ENCODE measurements around the gene RALB. TPM values are rescaled to one million over a fixed set of nuclear protein-coding genes. Genes with fewer than 3 reads are reported as not detected.

Gene RALB
- polyA plus RNA-seq, 1 experiment, result 69.6 TPM

GRCh38 chr2:120312076-120312475, 59.4 kb downstream of the RALB start:
- no peak for DNase-seq (ENCODE audit: low read depth, low spot score)
- TF ChIP-seq CTCF (IDR thresholded peaks at IDR 0.05; ENCODE audit: low read depth, low read length), result no peak
- no peaks in the 10 kb centered on the region for H3K27me3 ChIP-seq (ENCODE audit: control insufficient read depth, insufficient read depth, low read length)
- POLR2A ChIA-PET, result interaction anchor here (0.7 to 2.1 kb wide), 2 partner anchors 14 to 225 kb away, joined by 3 to 8 read pairs; no protein-coding TSS in a partner anchor
- no peaks in the 10 kb centered on the region; the same call in 1 of the 2 replicates for H3K9me3 ChIP-seq (ENCODE audit: control insufficient read depth, insufficient read depth, low read length)
- H3K4me3 ChIP-seq (ENCODE audit: low read depth, low read length), result no peak overlapping the region
- CTCF ChIA-PET, result interaction anchor here (0.7 to 4.1 kb wide), 16 partner anchors 12 to 662 kb away, joined by 3 to 50 read pairs (median 15); partner anchors contain the start of gene RALB
- no peak overlapping the region for H3K27ac ChIP-seq (ENCODE audit: low read depth, low read length)

- H3K27me3 ChIP-seq (ENCODE audit: control insufficient read depth, insufficient read depth, low read length), result peaks cover 2% of the 10 kb centered on the region
- peak; percentile 49 for DNase-seq (ENCODE audit: low read depth, low spot score)
- CTCF ChIA-PET, result interaction anchor here (0.6 to 4.1 kb wide), 52 partner anchors 8 to 772 kb away, joined by 3 to 50 read pairs (median 5); partner anchors contain the start of genes RALB and TMEM185B
- H3K27ac ChIP-seq (ENCODE audit: low read depth, low read length), result peak overlapping the region; percentile 68
- H3K4me3 ChIP-seq (ENCODE audit: low read depth, low read length), result peak overlapping the region; percentile 63
- TF ChIP-seq CTCF (IDR thresholded peaks at IDR 0.05; ENCODE audit: low read depth, low read length), result peak; percentile 98
- POLR2A ChIA-PET, result interaction anchor here (0.8 to 2.1 kb wide), 5 partner anchors 15 to 247 kb away, joined by 3 to 8 read pairs (median 3); partner anchors contain the start of genes RALB and TMEM185B
- H3K9me3 ChIP-seq (ENCODE audit: control insufficient read depth, insufficient read depth, low read length), result no peaks in the 10 kb centered on the region; the same call in 1 of the 2 replicates
These were observed 60.4 kb downstream of the RALB start for GRCh38 chr2:120312860-120313694.

DNA sequence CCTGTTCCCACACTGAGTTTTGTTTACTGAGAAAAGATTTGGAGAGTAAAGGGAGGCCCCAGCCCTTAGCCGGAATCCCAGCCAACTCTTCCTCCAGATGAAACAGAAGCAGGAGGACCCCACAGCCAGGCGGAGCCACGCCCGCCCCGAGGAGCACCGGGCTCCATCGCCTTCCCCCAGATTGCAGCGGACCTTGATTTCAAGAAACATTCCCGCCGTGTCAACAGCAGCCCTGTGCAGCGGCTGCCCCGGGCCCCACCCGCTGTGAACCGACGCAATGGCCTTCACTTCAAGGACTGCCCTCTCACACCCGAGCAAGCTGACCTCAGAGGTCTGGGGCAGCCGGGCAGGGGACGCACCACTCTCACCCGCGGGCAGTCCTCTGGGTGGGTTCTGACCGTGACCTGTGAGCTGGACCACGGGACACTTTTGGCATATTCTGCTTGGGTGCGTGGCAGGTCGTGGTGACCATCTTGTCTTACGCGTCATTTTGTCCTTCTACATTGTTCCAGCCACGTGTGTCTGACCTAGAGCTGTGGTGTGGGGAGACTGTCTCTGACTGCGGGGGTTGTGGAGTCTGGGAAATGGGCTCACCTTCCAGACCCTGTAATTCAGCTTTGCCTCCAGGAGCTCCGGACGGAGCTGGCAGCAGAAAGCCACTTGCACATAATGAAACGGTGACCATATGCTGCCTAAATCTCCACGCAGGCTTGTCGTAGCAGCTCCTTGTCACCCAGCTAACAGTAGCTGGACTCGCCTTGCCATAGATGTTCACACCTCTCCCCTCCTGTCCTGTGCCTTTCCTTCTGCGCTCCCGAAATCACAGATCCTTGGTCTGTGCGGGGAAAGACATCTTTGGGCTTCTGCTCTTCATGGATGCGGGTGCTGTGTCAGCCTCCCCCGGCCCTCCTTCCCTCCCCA, 61.3 kb downstream of the RALB start:
- Histone ChIP-seq H3K27ac (ENCODE audit: low read depth, low read length) (no peak overlapping the region), H3K4me3 (ENCODE audit: low read depth, low read length) (peak overlapping the region; percentile 63), H3K9me3 (ENCODE audit: control insufficient read depth, insufficient read depth, low read length) (no peaks in the 10 kb centered on the region; the same call in 1 of the 2 replicates), H3K27me3 (ENCODE audit: control insufficient read depth, insufficient read depth, low read length) (peaks cover 10% of the 10 kb centered on the region)
- POLR2A ChIA-PET, result interaction anchor here (0.8 to 2.1 kb wide), 5 partner anchors 16 to 246 kb away, joined by 3 to 8 read pairs (median 3); partner anchors contain the start of genes RALB and TMEM185B
- CTCF ChIA-PET, result interaction anchor here (0.5 to 4.1 kb wide), 52 partner anchors 7 to 771 kb away, joined by 3 to 50 read pairs (median 5); partner anchors contain the start of genes RALB and TMEM185B
- TF ChIP-seq CTCF (IDR thresholded peaks at IDR 0.05; ENCODE audit: low read depth, low read length), result no peak
- no peak for DNase-seq (ENCODE audit: low read depth, low spot score)

- POLR2A ChIA-PET, result no interaction called here
- CTCF ChIA-PET, result interaction anchor here (0.5 to 4.1 kb wide), 8 partner anchors 10 to 545 kb away, joined by 4 to 50 read pairs (median 22); partner anchors contain the start of gene RALB
- Histone ChIP-seq H3K27me3 (ENCODE audit: control insufficient read depth, insufficient read depth, low read length) (peaks cover 19% of the 10 kb centered on the region), H3K27ac (ENCODE audit: low read depth, low read length) (no peak overlapping the region), H3K9me3 (ENCODE audit: control insufficient read depth, insufficient read depth, low read length) (no peaks in the 10 kb centered on the region; the same call in 1 of the 2 replicates), H3K4me3 (ENCODE audit: low read depth, low read length) (no peak overlapping the region)
- TF ChIP-seq CTCF (IDR thresholded peaks at IDR 0.05; ENCODE audit: low read depth, low read length), result no peak
- no peak for DNase-seq (ENCODE audit: low read depth, low spot score)
These were observed 62.2 kb downstream of the RALB start for GRCh38 chr2:120314690-120315366.

All from AG04450 (cell line).